ENCODE data around the gene LTB4R2. TPM values are rescaled to one million over a fixed set of nuclear protein-coding genes. Genes with fewer than 3 reads are reported as not detected.

The LTB4R2 gene
- polyA plus RNA-seq, 2 of the 4 experiments (the other 2 are of a cell fraction), result 5.8 to 8.6 TPM

DNA sequence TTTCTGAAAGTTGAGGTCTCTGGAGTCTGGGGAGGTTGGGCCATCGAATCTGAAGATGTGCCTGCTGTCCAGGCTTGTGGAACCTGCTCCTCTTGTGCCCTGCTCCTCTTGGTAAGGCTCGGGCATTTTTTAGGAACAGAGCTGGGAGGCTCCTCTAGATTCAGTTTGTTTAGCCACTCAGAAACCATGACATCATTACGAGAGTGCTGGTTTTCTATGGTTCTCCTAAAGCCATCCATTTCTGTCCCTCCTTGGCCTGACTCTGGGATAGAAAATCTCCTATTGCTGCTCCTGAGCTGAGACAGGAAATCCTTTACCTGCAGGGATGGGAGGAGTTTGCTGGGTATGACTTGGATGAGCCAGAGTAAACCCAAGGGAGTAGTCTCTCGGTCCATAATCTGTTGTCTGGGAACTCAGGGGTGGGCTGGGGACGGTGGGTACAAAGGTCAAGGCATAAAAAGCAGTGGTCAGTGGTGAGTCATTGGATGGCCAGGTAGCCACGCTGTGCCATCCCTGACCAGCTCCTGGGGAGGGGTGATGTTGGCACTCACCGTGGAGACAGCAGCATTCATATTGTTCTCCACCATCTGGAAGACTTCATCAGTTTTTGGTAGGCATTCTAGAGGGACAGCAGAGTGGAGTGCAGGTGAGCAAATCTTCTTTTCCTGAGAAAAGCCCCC lies 27.3 kb downstream of the LTB4R2 start:
- H3K4me1 ChIP-seq, result peaks cover 3% of the 10 kb centered on the region; the same call in 1 of the 3 replicates
- 34% methylated on average over 7 of the region's 7 CpGs for whole genome bisulfite sequencing (ENCODE audit: missing lambda C conversion rate)
- ChIA-PET POLR2A (interaction anchor here (1.3 kb wide), 1 partner anchor 94 kb away, joined by 4 read pairs; no protein-coding TSS in a partner anchor), CTCF (interaction anchor here (1.2 to 46.6 kb wide), 7 partner anchors 10 to 93 kb away, joined by 4 to 1142 read pairs (median 8); partner anchors contain the start of genes CBLN3, CIDEB and KHNYN)
- H3K27ac ChIP-seq, result no peak overlapping the region
- DNase-seq (ENCODE audit: low read depth in 1 of 2, low spot score in 1 of 2) (no peak), FAIRE-seq (no peak), ATAC-seq (no peak)
- TF ChIP-seq PHF8 (IDR thresholded peaks at IDR 0.05; ENCODE audit: borderline replicate concordance, low read depth), result no peak
- TF ChIP-seq RARB (CRISPR knock-in tag; IDR thresholded peaks at IDR 0.05), result no peak
- no peak for TF ChIP-seq POLR2AphosphoS2 (conservative IDR thresholded peaks at IDR 0.05; ENCODE audit: low read length)
- TF ChIP-seq JUNB (IDR thresholded peaks at IDR 0.05), result no peak
- no peak for TF ChIP-seq FOXS1 (CRISPR knock-in tag; IDR thresholded peaks at IDR 0.05)
- TF ChIP-seq NR3C1 (IDR thresholded peaks at IDR 0.05), result no peak
- TF ChIP-seq KDM5A (IDR thresholded peaks at IDR 0.05), result no peak
- no peak for TF ChIP-seq ESRRA (IDR thresholded peaks at IDR 0.05; ENCODE audit: borderline replicate concordance, low read length)
- no peak overlapping the region for H3K4me3 ChIP-seq
- no peak overlapping the region for H3K4me2 ChIP-seq
- no peaks in the 10 kb centered on the region for H3K9me3 ChIP-seq

DNA sequence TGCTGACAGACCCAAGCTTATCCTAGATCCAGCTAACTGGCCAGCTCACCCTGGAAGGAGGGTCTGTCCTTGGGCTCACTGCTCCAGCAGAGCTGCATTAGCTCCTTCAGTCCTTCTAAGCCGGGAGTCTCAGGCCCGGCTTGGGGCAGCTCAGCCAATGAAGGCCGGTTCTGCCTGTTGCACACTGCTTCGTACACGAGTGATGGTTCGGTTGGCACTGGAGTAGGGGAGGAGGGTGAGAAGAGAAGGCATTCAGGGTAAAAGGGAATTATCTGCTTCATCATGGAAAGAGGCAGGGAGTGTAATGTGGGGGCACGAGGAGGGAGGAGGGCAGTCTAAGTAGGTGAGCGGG lies 27.9 kb downstream of the LTB4R2 start:
- ChIA-PET POLR2A (interaction anchor here (1.3 kb wide), 1 partner anchor 94 kb away, joined by 4 read pairs; no protein-coding TSS in a partner anchor), CTCF (interaction anchor here (1.2 to 46.6 kb wide), 7 partner anchors 10 to 92 kb away, joined by 4 to 1142 read pairs (median 8); partner anchors contain the start of genes CBLN3, CIDEB and KHNYN)
- TF ChIP-seq CHD2 (IDR thresholded peaks at IDR 0.05; ENCODE audit: low read length, partially characterized antibody), result no peak
- no peak for TF ChIP-seq ZFP36 (IDR thresholded peaks at IDR 0.05; ENCODE audit: borderline replicate concordance, partially characterized antibody)
- no peak for TF ChIP-seq TP53 (CRISPR knock-in tag; IDR thresholded peaks at IDR 0.05)
- no peak for TF ChIP-seq NR3C1 (IDR thresholded peaks at IDR 0.05)
- no peak for TF ChIP-seq JUN (IDR thresholded peaks at IDR 0.05)
- no peak for TF ChIP-seq BHLHE40 (IDR thresholded peaks at IDR 0.05; ENCODE audit: low read depth, low read length)
- no peak for TF ChIP-seq EHMT2 (IDR thresholded peaks at IDR 0.05; ENCODE audit: low read depth)
- no peak for TF ChIP-seq RNF2 (IDR thresholded peaks at IDR 0.05; ENCODE audit: borderline replicate concordance, low read depth)
- TF ChIP-seq, protein P1, sequence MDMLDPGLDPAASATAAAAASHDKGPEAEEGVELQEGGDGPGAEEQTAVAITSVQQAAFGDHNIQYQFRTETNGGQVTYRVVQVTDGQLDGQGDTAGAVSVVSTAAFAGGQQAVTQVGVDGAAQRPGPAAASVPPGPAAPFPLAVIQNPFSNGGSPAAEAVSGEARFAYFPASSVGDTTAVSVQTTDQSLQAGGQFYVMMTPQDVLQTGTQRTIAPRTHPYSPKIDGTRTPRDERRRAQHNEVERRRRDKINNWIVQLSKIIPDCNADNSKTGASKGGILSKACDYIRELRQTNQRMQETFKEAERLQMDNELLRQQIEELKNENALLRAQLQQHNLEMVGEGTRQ (IDR thresholded peaks at IDR 0.05), result no peak
- TF ChIP-seq, protein P2, sequence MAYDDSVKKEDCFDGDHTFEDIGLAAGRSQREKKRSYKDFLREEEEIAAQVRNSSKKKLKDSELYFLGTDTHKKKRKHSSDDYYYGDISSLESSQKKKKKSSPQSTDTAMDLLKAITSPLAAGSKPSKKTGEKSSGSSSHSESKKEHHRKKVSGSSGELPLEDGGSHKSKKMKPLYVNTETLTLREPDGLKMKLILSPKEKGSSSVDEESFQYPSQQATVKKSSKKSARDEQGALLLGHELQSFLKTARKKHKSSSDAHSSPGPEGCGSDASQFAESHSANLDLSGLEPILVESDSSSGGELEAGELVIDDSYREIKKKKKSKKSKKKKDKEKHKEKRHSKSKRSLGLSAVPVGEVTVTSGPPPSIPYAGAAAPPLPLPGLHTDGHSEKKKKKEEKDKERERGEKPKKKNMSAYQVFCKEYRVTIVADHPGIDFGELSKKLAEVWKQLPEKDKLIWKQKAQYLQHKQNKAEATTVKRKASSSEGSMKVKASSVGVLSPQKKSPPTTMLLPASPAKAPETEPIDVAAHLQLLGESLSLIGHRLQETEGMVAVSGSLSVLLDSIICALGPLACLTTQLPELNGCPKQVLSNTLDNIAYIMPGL (CRISPR knock-in tag; IDR thresholded peaks at IDR 0.05; ENCODE audit: borderline replicate concordance), result no peak
- no peak for TF ChIP-seq POLR2A (IDR thresholded peaks at IDR 0.05; ENCODE audit: low read length)
- TF ChIP-seq TFCP2L1 (CRISPR knock-in tag; IDR thresholded peaks at IDR 0.05), result no peak
- TF ChIP-seq PHF8 (IDR thresholded peaks at IDR 0.05; ENCODE audit: borderline replicate concordance, low read depth), result no peak
- no peak for DNase-seq (ENCODE audit: low read depth in 1 of 2, low spot score in 1 of 2)
- 80% methylated on average over 8 of the region's 8 CpGs for WGBS (ENCODE audit: missing lambda C conversion rate)
- H3K4me1 ChIP-seq, result no peaks in the 10 kb centered on the region
- H3K4me3 ChIP-seq, result no peak overlapping the region
- no peaks in the 10 kb centered on the region for H3K9me3 ChIP-seq
- ATAC-seq, result no peak
- FAIRE-seq, result no peak
- H3K27ac ChIP-seq, result no peak overlapping the region
- no peak overlapping the region for H3K4me2 ChIP-seq

DNA sequence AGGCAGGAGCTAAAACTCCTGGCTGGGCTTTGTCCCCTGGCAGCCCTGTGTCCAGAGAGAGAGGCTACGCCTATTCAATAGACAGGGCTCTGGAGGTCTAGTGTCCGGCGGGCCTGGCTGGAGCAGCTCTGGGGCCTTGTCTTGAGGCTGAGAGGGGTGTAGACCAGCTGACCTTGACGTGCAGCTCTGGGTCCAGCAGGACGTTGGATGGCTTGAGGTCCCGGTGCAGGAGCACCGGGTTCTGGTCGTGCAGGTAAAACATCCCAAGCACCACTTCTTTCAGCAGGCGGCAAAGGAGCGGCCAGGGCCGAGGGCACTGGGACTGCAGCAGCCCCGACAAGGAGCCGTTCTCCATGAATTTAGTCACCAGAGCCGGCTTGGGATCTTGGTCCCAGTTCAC lies 28.9 kb downstream of the LTB4R2 start:
- ATAC-seq (no peak), FAIRE-seq (no peak), DNase-seq (ENCODE audit: low read depth in 1 of 2, low spot score in 1 of 2) (no peak)
- CTCF ChIA-PET, result interaction anchor here (1.3 to 46.6 kb wide), 6 partner anchors 9 to 91 kb away, joined by 4 to 1142 read pairs (median 12); partner anchors contain the start of genes CBLN3, CIDEB and KHNYN
- no peak overlapping the region for H3K27ac ChIP-seq
- no peaks in the 10 kb centered on the region for H3K4me1 ChIP-seq
- no peaks in the 10 kb centered on the region for H3K9me3 ChIP-seq
- TF ChIP-seq, protein P3, sequence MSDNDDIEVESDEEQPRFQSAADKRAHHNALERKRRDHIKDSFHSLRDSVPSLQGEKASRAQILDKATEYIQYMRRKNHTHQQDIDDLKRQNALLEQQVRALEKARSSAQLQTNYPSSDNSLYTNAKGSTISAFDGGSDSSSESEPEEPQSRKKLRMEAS (IDR thresholded peaks at IDR 0.05), result no peak
- TF ChIP-seq, protein P4, sequence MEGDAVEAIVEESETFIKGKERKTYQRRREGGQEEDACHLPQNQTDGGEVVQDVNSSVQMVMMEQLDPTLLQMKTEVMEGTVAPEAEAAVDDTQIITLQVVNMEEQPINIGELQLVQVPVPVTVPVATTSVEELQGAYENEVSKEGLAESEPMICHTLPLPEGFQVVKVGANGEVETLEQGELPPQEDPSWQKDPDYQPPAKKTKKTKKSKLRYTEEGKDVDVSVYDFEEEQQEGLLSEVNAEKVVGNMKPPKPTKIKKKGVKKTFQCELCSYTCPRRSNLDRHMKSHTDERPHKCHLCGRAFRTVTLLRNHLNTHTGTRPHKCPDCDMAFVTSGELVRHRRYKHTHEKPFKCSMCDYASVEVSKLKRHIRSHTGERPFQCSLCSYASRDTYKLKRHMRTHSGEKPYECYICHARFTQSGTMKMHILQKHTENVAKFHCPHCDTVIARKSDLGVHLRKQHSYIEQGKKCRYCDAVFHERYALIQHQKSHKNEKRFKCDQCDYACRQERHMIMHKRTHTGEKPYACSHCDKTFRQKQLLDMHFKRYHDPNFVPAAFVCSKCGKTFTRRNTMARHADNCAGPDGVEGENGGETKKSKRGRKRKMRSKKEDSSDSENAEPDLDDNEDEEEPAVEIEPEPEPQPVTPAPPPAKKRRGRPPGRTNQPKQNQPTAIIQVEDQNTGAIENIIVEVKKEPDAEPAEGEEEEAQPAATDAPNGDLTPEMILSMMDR (IDR thresholded peaks at IDR 0.05), result no peak
- no peak for TF ChIP-seq MAZ (IDR thresholded peaks at IDR 0.05; ENCODE audit: borderline replicate concordance, low read depth, low read length)
- no peak for TF ChIP-seq TFCP2L1 (CRISPR knock-in tag; IDR thresholded peaks at IDR 0.05)
- TF ChIP-seq ZSCAN20 (CRISPR knock-in tag; IDR thresholded peaks at IDR 0.05), result no peak
- no peak for TF ChIP-seq NFE2L2 (conservative IDR thresholded peaks at IDR 0.05; ENCODE audit: low read length)
- no peak for TF ChIP-seq EP300 (IDR thresholded peaks at IDR 0.05)
- TF ChIP-seq RARB (CRISPR knock-in tag; IDR thresholded peaks at IDR 0.05), result no peak
- TF ChIP-seq PHF8 (IDR thresholded peaks at IDR 0.05; ENCODE audit: borderline replicate concordance, low read depth), result no peak
- no peak overlapping the region for H3K4me3 ChIP-seq
- POLR2A ChIA-PET, result no interaction called here
- H3K4me2 ChIP-seq, result no peak overlapping the region
- WGBS (ENCODE audit: missing lambda C conversion rate), result 72% methylated on average over 10 of the region's 14 CpGs
